ENCODE measurements around the gene ADCY9.
"Not testable (repeated sequence)": the region's sequence is repeated elsewhere in the genome, so short reads cannot be mapped to it uniquely, and the experiment has no call there.

ADCY9 gene

DNA sequence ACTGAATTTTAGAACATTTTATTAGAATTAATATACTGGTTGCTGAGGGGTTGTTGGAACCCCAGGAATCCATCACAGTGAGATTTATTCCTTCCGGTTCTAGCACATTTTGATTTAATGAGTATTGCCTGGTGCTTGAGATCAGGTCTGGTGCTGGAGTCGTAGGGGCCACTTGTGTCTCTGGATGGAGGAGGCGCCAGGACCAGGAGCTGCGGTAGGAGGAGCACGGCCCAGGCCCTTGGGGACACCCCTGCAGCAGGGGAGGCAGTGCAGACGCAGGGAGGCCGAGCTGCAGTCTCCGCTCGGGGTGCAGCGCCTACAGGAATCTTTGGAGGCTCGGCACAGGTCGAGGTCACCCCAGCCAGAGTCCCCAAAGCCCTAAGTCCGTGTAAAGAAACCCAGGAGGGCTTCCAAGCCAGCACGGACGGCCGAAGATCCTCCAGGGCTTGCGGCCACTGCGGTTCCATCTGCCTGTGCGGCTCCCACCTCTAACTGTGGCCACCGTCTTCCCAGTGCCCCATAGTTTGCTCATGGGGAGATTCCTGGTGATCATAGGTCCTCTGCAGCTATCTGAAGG lies 169.6 kb downstream of the ADCY9 start:
- no peak for FAIRE-seq

- no peak for FAIRE-seq
Measured at GRCh38 chr16:3945751-3946603, 170.3 kb downstream of the ADCY9 start.

DNA sequence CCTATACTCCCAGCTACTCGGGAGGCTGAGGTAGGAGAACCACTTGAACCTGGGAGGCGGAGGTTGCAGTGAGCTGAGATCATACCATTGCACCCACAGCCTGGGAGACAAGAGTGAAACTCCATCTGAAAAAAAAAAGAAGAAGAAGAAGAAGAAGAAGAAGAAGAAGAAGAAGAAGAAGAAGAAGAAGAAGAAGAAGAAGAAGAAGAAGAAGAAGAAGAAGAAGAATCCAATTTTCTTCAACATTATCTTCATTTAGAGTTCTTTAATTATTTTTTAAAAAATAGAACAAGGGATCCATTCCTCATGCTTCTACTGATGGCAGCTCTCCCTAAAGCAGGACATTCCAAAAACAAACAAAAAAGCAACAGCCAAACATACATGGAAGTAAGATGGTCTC lies 171.8 kb downstream of the ADCY9 start:
- not testable (repeated sequence) for FAIRE-seq

GRCh38 chr16:3942146-3942545 lies 174.1 kb downstream of the ADCY9 start:
- FAIRE-seq, result not testable (repeated sequence)

DNA sequence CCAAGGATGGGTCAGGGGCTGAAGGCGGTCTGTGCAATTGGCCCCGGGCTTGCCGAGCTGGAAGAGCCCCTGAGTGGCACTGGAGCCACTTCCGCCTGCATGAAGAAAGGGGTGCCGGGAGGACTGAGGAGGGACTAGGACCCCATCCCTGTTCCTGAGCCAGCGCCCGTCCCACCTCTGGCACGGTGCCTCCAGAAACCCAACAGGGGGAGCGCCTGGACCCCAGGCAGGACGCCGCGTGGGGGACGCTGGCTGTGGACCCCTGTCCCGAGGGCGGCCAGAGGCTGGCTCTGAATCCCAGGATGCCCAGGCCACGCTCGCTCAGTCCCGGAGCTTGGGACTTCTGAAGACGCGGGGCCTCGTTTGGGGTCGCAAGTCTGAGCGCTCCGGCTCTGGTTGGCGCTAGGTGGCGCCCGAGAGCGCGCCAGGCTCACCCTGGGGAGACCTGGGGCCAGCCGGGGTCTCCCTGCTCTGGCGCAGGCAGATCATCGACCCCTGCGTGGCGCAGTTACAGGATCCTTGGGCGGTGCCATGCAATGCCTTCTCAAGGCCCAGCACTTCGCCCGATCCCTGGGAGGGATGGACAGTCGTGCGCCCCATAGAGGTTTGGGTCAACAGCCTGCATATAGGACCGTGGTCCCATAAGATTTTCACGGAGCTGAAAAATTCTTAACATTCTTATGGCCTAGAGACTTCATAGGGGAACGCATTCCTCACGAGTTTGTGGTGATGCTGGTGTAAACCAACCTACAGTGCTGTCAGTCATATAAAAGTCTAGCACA lies 177.2 kb downstream of the ADCY9 start:
- no peak for FAIRE-seq

GRCh38 chr16:3938471-3938842 lies 177.8 kb downstream of the ADCY9 start:
- FAIRE-seq, result no peak

DNA sequence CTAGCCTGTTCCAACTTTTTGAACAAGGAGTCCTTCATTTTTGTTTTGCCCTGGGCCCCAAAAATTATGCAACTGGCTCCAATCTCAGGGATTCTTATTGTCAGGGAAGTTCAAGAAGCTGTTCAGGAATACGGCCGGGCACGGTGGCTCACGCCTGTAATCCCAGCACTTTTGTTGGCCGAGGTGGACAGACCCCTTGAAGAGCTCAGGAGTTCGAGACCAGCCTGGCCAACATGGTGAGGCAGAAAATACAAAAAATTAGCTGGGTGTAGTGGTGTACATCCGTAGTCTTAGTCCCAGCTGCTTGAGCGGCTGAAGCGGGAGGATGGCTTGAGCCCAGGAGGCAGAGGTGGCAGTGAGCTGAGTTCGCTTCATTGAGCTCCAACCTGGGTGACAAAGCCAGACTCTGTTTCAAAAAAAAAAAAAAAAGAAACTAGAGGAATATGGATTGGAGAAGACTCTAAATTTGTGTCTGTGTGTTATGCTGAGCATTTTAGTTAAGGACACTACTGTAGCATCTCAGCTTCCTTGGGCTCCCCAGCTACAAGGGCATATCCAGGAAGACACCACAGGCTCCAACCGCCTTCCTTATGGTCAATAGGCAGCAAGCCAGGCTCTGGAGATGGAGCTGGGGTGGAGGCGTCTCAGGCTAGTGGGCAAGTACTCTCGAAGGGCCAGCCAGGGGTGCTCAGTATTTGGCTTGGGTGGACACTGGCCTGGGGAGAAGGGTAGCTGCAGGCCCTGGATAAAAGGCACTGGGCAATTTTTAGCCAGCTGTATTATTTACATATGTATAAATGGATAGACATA lies 179.0 kb downstream of the ADCY9 start:
- no peak for FAIRE-seq

- no peak for FAIRE-seq
Measured at GRCh38 chr16:3935921-3936320, 180.3 kb downstream of the ADCY9 start.

DNA sequence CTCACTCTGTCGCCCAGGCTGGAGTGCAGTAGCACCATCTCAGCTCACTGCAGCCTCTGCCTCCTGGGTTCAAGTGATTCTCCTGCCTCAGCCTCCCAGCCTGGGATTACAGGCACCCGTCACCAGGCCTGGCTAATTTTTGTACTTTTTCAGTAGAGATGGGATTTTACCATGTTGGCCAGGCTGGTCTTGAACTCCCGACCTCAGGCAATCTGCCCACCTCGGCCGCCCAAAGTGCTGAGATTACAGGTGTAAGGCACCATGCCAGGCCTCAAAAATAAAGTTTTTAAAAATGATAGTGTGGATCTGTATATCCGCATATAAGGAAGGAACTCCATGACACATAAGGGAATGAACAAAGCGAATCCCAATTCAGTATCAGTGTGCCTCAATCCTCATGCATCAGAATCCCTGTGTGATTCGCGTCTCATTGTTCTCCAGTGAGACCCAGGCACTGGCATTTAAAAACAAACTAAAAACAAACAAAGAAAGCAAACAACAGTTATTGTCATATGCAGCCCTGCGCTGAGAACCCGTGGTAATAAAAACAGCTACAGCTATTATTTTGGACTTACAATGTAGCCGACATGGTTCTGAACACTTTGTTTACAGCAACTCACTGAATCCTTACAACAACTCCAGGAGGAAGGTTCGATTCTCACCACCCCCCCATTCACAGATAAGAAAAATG lies 181.6 kb downstream of the ADCY9 start:
- FAIRE-seq, result no peak

DNA sequence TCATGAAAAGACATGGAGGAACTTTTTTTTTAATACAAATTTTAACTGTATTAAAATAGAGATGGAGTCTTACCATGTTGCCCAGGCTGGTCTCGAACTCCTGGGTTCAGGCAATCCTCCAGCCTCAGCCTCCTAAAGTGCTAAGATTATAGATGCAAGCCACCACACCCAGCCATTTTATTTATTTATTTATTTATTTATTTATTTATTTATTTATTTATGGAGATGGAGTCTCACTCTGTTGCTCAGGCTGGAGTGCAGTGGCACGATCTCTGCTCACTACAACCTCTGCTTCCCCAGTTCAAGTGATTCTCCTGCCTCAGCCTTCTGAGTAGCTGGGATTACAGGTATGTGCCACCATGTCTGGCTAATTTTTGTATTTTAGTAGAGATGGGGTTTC lies 189.1 kb downstream of the ADCY9 start:
- not testable (repeated sequence) for FAIRE-seq

DNA sequence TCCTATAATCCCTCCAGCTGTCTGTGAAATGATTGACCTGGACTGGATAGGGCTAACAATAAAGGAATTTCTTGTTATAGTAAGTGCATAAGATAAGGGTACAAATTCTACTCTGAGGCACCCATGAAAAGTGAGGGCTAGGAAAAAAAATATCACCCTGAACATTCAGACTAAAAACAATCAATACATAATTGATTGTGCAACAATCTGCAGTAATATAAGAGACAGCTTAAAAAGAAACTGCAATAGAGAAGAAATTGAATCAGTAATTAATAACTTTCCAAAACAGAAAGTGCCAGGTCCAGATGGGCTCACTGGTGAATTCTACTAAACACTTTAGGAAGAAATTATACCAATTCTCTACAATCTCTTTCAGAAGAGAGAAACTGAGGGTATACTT lies 191.5 kb downstream of the ADCY9 start:
- FAIRE-seq, result no peak

DNA sequence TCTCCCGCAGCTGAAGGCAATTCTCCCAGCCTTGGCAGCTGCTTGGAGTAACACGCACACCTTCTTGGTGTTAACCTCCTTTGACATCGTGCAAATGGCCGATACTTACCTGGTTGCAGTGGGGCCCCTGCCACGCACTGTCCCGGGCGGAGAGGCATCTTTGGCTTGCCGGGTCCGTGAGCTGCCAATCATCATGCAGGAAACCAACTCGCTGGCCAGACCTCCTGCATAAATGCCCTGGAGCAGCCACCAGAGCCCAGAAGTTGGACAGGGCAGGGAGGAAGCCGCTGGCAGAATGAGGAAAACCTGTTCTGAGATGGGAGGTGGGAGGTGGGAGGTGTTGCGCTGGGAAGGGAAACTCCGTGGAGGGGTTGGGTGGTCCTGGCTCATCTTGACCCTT lies 194.0 kb downstream of the ADCY9 start:
- FAIRE-seq, result no peak

DNA sequence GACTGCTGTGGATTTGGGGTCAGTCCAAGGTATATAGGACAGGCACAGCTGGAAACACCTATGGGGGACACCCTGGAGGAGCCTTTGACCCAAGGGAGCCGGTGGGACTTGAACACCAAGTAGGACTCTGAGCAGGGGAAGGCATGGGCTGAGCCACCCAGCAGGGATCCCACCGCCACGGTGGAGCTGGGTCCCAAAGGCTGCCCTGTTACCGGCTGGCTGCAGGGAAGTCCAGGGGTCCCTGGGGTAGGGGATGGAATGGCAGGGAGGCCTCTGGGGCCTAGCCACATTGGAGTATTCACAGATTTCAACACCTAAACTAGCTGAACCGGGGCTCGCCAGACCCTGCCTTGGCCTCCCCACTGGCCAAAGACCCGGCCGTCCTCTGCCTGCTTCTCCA lies 196.0 kb downstream of the ADCY9 start:
- FAIRE-seq, result no peak

GRCh38 chr16:3919413-3919812 lies 196.8 kb downstream of the ADCY9 start:
- no peak for FAIRE-seq

- FAIRE-seq, result no peak
Measured at GRCh38 chr16:3915426-3916260, 200.6 kb downstream of the ADCY9 start.

DNA sequence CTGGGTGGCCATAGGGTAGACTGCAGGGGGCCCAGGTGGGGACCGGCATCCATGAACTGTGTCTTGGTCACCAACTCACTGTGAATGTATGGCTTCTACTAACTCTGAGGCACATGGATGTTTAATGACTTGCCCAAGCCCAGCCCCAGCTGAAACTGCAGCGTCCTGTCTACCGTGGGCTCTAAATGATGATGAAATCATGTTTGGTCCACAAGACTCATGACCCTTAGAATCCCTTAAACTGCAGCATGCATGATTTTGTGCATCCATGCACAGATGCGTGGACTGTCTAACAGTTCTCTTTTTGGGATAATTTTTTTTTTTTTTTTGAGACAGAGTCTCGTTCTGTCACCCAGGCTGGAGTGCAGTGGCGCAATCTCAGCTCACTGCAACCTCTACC lies 203.3 kb downstream of the ADCY9 start:
- FAIRE-seq, result no peak
